ENCODE results near the gene DCDC2C.

DNA sequence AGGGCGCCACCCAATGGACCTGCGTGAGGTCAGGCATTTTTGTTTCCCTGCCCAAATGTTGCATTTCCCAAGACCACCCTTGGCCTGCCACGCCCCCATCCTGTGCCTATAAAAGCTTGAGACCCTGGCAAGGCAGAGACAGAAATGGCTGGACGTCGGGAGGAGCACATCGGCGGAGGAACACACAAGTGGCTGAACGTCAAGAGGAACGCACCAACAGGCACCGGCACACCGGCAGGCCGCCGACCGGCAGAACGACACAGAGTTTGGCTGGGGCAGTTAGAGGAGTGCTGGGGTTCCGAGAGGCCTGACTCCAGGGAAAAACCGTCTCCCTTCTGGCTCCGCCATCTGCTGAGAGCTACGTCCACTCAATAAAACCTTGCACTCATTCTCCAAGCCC is 35.9 kb downstream of the DCDC2C start:
- TF ChIP-seq EP300 (conservative IDR thresholded peaks at IDR 0.05; ENCODE audit: poor library complexity, severe bottlenecking), result no peak
- TF ChIP-seq REST (IDR thresholded peaks at IDR 0.05; ENCODE audit: borderline replicate concordance), result no peak
- no peak for TF ChIP-seq RAD21 (conservative IDR thresholded peaks at IDR 0.05)
